ENCODE results near the gene MTX3.

MTX3 gene

DNA sequence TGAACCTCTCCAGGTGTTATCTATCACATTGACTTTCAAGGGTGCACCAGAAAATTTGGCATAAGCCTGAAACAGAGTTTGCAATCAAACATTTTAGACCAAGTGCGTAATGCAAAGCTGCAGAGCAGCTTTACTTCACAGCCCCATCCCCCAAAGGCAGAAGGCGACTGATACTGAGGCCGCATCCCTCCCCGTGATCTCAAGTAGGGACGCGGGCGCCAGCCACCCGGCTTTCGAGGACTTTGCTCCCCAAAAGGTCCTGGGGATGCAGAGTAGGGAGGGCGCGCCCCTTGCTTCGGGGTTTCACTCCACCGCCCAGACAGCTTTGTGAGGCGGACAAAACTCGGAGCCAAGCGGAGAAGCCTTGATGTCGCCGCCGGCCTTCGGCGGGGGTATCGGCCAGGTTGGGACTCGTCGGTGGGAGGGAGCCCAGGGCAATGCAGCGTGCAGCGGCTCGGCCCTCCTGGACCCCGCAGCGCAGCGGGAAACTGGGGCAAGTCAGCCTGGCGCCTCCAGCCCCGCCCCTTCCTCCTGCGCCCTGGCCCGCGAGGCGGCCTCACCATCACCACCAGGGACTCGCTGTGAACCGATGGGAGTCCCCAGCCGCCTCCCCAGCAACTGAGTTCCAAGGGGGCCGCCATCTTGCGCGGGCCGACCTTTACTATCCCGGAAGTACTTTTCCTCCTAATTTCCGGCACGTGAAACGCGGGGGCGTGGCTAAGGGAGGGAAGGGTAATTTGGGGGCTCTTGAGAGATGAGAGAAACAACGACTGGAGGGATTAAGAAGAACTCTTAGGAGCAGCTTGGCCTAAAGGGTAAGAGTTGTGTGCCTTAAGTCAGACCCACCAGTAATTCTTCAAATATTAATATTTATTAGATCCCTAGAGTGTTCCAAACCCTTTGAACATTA lies at the start of gene MTX3:
Gene MTX3, minus strand, starts transcription at position 665 of the 910 bp plus-strand sequence. Its CDS starts 24 bp downstream, at position 641.
- in situ Hi-C loops (cut with HindIII; ENCODE audit: low pct_unique_long_range_greater_than_20kb, low sequenced_read_pairs) = no loop called here
- DNase-seq (ENCODE audit: low read depth in 1 of 2, low spot score in 1 of 2) = peak; percentile 69 to 89
- no peak for TF ChIP-seq JUND (IDR thresholded peaks at IDR 0.05; ENCODE audit: low read depth)

GRCh38 chr5:80039650-80040049 lies 48.6 kb upstream of the MTX3 start:
- DNase-seq (ENCODE audit: low read depth in 1 of 2, low spot score in 1 of 2) = no peak
- in situ Hi-C loops (cut with HindIII; ENCODE audit: low pct_unique_long_range_greater_than_20kb, low sequenced_read_pairs) = no loop called here
- TF ChIP-seq JUND (IDR thresholded peaks at IDR 0.05; ENCODE audit: low read depth) = no peak

GRCh38 chr5:80037366-80037765 lies 46.3 kb upstream of the MTX3 start:
- in situ Hi-C loops (cut with HindIII; ENCODE audit: low pct_unique_long_range_greater_than_20kb, low sequenced_read_pairs) = no loop called here
- TF ChIP-seq JUND (IDR thresholded peaks at IDR 0.05; ENCODE audit: low read depth) = no peak
- no peak for DNase-seq (ENCODE audit: low read depth in 1 of 2, low spot score in 1 of 2)

DNA sequence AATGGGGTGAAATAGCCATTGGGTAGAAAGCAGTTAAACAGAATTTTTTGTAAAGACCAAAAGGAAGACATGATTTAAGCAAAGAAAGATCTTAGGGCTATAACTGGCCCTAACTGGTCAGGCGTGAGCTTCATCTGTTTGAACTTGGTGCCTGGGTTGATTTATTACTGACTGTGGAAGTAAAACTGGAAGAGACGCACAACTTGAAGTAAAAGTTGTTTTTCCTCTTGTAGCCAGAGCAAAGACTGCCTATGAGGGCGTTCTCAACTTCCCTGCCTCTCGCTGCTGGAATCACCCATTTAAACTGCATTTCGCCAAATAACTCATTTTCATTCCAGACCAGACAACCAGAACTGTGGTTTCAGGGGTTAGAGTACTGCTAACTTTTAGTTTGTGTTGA lies 45.6 kb upstream of the MTX3 start:
- in situ Hi-C loops (cut with HindIII; ENCODE audit: low pct_unique_long_range_greater_than_20kb, low sequenced_read_pairs) = no loop called here
- no peak for TF ChIP-seq JUND (IDR thresholded peaks at IDR 0.05; ENCODE audit: low read depth)
- no peak for DNase-seq (ENCODE audit: low read depth in 1 of 2, low spot score in 1 of 2)

DNA sequence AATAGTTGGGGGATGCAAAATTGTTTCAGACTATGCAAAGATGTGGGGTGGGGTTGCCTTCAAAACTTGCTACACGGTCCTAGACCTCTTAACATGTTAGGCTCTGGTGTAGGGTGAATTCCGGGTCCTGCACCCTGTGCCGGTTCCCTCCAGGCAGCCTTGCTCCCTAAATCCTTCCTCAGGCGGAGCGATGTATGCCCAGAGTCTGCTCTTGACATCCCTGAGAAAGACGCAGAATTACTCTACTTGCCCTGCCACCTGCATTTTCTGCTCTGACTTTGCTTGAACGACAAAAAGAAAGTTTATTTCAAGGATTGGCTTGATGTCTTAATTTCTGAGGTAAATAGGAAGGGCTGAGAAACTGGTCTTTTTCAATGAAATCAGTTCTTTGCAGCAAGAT lies 44.8 kb upstream of the MTX3 start:
- TF ChIP-seq JUND (IDR thresholded peaks at IDR 0.05; ENCODE audit: low read depth) = no peak
- in situ Hi-C loops (cut with HindIII; ENCODE audit: low pct_unique_long_range_greater_than_20kb, low sequenced_read_pairs) = no loop called here
- DNase-seq (ENCODE audit: low read depth in 1 of 2, low spot score in 1 of 2) = no peak

GRCh38 chr5:80034962-80035821 lies 44.1 kb upstream of the MTX3 start, which contains the start of gene THBS4:
TSS of gene THBS4 (plus strand) at chr5:80035348. CDS start at chr5:80035538, 190 bp downstream.
- in situ Hi-C loops (cut with HindIII; ENCODE audit: low pct_unique_long_range_greater_than_20kb, low sequenced_read_pairs) = no loop called here
- no peak for TF ChIP-seq JUND (IDR thresholded peaks at IDR 0.05; ENCODE audit: low read depth)
- no peak for DNase-seq (ENCODE audit: low read depth in 1 of 2, low spot score in 1 of 2)

GRCh38 chr5:80034559-80034958 lies 43.5 kb upstream of the MTX3 start:
- in situ Hi-C loops (cut with HindIII; ENCODE audit: low pct_unique_long_range_greater_than_20kb, low sequenced_read_pairs) = no loop called here
- TF ChIP-seq JUND (IDR thresholded peaks at IDR 0.05; ENCODE audit: low read depth) = no peak
- DNase-seq (ENCODE audit: low read depth in 1 of 2, low spot score in 1 of 2) = no peak

GRCh38 chr5:80033513-80033912 lies 42.5 kb upstream of the MTX3 start:
- in situ Hi-C loops (cut with HindIII; ENCODE audit: low pct_unique_long_range_greater_than_20kb, low sequenced_read_pairs) = no loop called here
- DNase-seq (ENCODE audit: low read depth in 1 of 2, low spot score in 1 of 2) = no peak
- no peak for TF ChIP-seq JUND (IDR thresholded peaks at IDR 0.05; ENCODE audit: low read depth)

GRCh38 chr5:80031109-80031508 lies 40.0 kb upstream of the MTX3 start:
- in situ Hi-C loops (cut with HindIII; ENCODE audit: low pct_unique_long_range_greater_than_20kb, low sequenced_read_pairs) = no loop called here
- no peak for TF ChIP-seq JUND (IDR thresholded peaks at IDR 0.05; ENCODE audit: low read depth)
- DNase-seq (ENCODE audit: low read depth in 1 of 2, low spot score in 1 of 2) = no peak

GRCh38 chr5:80026841-80027240 lies 35.8 kb upstream of the MTX3 start:
- no peak for DNase-seq (ENCODE audit: low read depth in 1 of 2, low spot score in 1 of 2)
- no peak for TF ChIP-seq JUND (IDR thresholded peaks at IDR 0.05; ENCODE audit: low read depth)

DNA sequence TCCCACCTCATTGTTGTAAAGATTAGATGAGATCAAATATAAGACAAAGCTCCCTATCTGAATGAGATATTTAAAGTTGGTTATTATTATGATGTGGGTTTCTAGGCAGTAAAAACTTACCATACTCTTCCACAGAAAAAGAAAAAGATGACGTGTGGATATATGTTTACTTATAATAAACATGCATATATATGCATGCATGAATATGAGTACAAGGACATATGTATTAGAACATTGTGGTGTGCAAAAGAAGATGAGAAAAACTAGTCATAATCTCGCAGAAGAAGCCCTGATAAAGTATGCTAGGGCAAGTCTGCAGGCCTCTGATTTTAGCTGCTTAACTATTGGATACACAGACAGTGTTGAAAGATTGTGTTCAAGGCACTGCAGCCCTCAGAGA lies 34.0 kb upstream of the MTX3 start:
- in situ Hi-C loops (cut with HindIII; ENCODE audit: low pct_unique_long_range_greater_than_20kb, low sequenced_read_pairs) = no loop called here
- no peak for DNase-seq (ENCODE audit: low read depth in 1 of 2, low spot score in 1 of 2)
- no peak for TF ChIP-seq JUND (IDR thresholded peaks at IDR 0.05; ENCODE audit: low read depth)

More at GRCh38 chr5:80026841-80027240, 35.8 kb upstream of the MTX3 start:
- in situ Hi-C loops (cut with HindIII; ENCODE audit: low pct_unique_long_range_greater_than_20kb, low sequenced_read_pairs) = no loop called here

GRCh38 chr5:80010754-80011392 lies 19.8 kb upstream of the MTX3 start:
- in situ Hi-C loops (cut with HindIII; ENCODE audit: low pct_unique_long_range_greater_than_20kb, low sequenced_read_pairs) = no loop called here
- DNase-seq (ENCODE audit: low read depth in 1 of 2, low spot score in 1 of 2) = no peak
- TF ChIP-seq JUND (IDR thresholded peaks at IDR 0.05; ENCODE audit: low read depth) = no peak
